Lung (tissue), 12 donors: ENCODE measurements around the gene APOA4. TPM values are rescaled to one million over a fixed set of nuclear protein-coding genes. Genes with fewer than 3 reads are reported as not detected.

Experiments used
- ATAC-seq: fragments of 200-7000 bp; cut with Tn5 transposase; one replicate; pipeline ENCODE4 v1.9.1; 2020; ENCODE audit warnings: moderate number of reproducible peaks; ENCODE audit not compliant: insufficient read depth, low FRiP score
- DNase-seq, 3 donors: peaks; one replicate each; pipeline ENCODE4 v3.0.0-alpha.2; 2013 to 2017
- H3K27ac ChIP-seq, 2 donors: one replicate each; pipeline ENCODE4 v1.5.1; 2013; ENCODE audit warnings: mild to moderate bottlenecking in 2 of 2, moderate library complexity in 2 of 2, control low read depth in 1 of 2, inconsistent platforms in 1 of 2, low read depth in 1 of 2, low read length in 1 of 2
- H3K27me3 ChIP-seq, 3 donors: one replicate each; pipeline ENCODE4 v1.5.1; 2013; ENCODE audit warnings: low read length in 2 of 3; ENCODE audit not compliant: control insufficient read depth in 3 of 3, insufficient read depth in 3 of 3
- H3K36me3 ChIP-seq, 4 donors: one replicate each; pipeline ENCODE4 v1.5.1; 2013; ENCODE audit warnings: low read length in 4 of 4, mild to moderate bottlenecking in 1 of 4, moderate library complexity in 1 of 4; ENCODE audit not compliant: control insufficient read depth in 4 of 4, insufficient read depth in 4 of 4
- H3K4me1 ChIP-seq, 5 donors: one replicate each; pipeline ENCODE4 v1.5.1; 2013; ENCODE audit warnings: low read length in 5 of 5, mild to moderate bottlenecking in 2 of 5, moderate library complexity in 1 of 5; ENCODE audit not compliant: control insufficient read depth in 5 of 5, insufficient read depth in 5 of 5
- H3K4me3 ChIP-seq: one replicate; pipeline ENCODE4 v1.5.1; 2013; ENCODE audit warnings: mild to moderate bottlenecking, control low read depth, moderate library complexity
- H3K9ac ChIP-seq, 2 donors: one replicate each; pipeline ENCODE4 v1.5.1; 2013; ENCODE audit warnings: low read length in 2 of 2, control low read depth in 1 of 2; ENCODE audit not compliant: insufficient read depth in 1 of 2
- H3K9me3 ChIP-seq, 4 donors: one replicate each; pipeline ENCODE4 v1.5.1; 2013; ENCODE audit warnings: low read length in 3 of 4, mild to moderate bottlenecking in 1 of 4, moderate library complexity in 1 of 4; ENCODE audit not compliant: control insufficient read depth in 4 of 4, insufficient read depth in 3 of 4
- CTCF ChIP-seq: IDR thresholded peaks from 2 replicates; pipeline ENCODE4 v1.5.1; 2012; ENCODE audit warnings: mild to moderate bottlenecking; ENCODE audit errors: control extremely low read depth, extremely low read depth
- WGBS, 2 donors: extraction: QIAGEN DNeasy Blood & Tissue Kit; methylation state at CpG; one replicate each; pipeline ENCODE4 v1.1.7; 2013; 5-methylcytosine and 5-hydroxymethylcytosine counted together
- polyA plus RNA-seq, 2 donors: library from polyadenylated mRNA; stranded (reverse); fragments of 200-250 nt; gene quantifications; one replicate each; pipeline ENCODE4 v1.2.1, GENCODE V29; 2013
- total RNA-seq, 2 donors: library from RNA; depleted of rRNA in 1 of 2; stranded (reverse); fragments of >200 nt in 1 of 2; gene quantifications; one replicate each; pipeline ENCODE4 v1.2.1, GENCODE V29; 2014 to 2021
- donor health status: control.
- donor health status: control.
- donor health status: Bipolar disorder and iron deficiency.
- donor health status: healthy.
- donor health status: DM: yes; HTN: yes; CAD: no.

The APOA4 gene
- total and polyA plus RNA-seq, 4 donors, result 0.06 TPM; not detected in 3

GRCh38 chr11:116866804-116867455 lies 43.8 kb upstream of the APOA4 start:
- DNase-seq (no peak), ATAC-seq (no peak)
- no peak overlapping the region for H3K4me3 ChIP-seq
- H3K9me3 ChIP-seq, result no peaks in the 10 kb centered on the region
- no peak overlapping the region for H3K9ac ChIP-seq
- H3K27me3 ChIP-seq, result no peaks in the 10 kb centered on the region
- TF ChIP-seq CTCF, result no peak
- H3K36me3 ChIP-seq, result peaks cover 29 to 50% (median 38%) of the 10 kb centered on the region in 4 donors
- peak overlapping the region in 1 of 2 donors; percentile 13 for H3K27ac ChIP-seq
- whole genome bisulfite sequencing, 2 donors, result 95% methylated on average over 6 of the region's 6 CpGs
- peaks cover 0 to 11% (median 0%) of the 10 kb centered on the region in 5 donors for H3K4me1 ChIP-seq

- no peak for DNase-seq
- no peak for TF ChIP-seq CTCF
- WGBS, 2 donors, result 85 to 91% methylated on average over 1 of the region's 1 CpG
Observed at GRCh38 chr11:116865696-116866095, 42.6 kb upstream of the APOA4 start.

GRCh38 chr11:116864531-116864930 lies 41.4 kb upstream of the APOA4 start:
- peaks cover 31 to 50% (median 44%) of the 10 kb centered on the region in 4 donors for H3K36me3 ChIP-seq
- H3K4me1 ChIP-seq, result peaks cover 0 to 7% (median 0%) of the 10 kb centered on the region in 5 donors
- no peaks in the 10 kb centered on the region for H3K27me3 ChIP-seq
- H3K9me3 ChIP-seq, result no peaks in the 10 kb centered on the region
- no peak for ATAC-seq
- DNase-seq, result no peak
- TF ChIP-seq CTCF, result no peak
- no peak overlapping the region for H3K9ac ChIP-seq
- WGBS, 2 donors, result 94 to 97% methylated on average over 5 of the region's 5 CpGs
- H3K4me3 ChIP-seq, result no peak overlapping the region
- H3K27ac ChIP-seq, result no peak overlapping the region

More at GRCh38 chr11:116865696-116866095, 42.6 kb upstream of the APOA4 start:
- Histone ChIP-seq H3K9ac (no peak overlapping the region), H3K36me3 (peaks cover 34 to 52% (median 43%) of the 10 kb centered on the region in 4 donors), H3K27ac (no peak overlapping the region), H3K27me3 (no peaks in the 10 kb centered on the region), H3K4me1 (peaks cover 0 to 7% (median 0%) of the 10 kb centered on the region in 5 donors), H3K9me3 (no peaks in the 10 kb centered on the region), H3K4me3 (no peak overlapping the region)
- ATAC-seq, result no peak
